ENCODE results near the gene MMP24. TPM values are rescaled to one million over a fixed set of nuclear protein-coding genes. Genes with fewer than 3 reads are reported as not detected.

MMP24 gene
- total and polyA plus RNA-seq, 2 of the 13 experiments (the other 11 are each of a cell fraction or from before 2014, with no cell fraction given): 0.29 to 0.35 TPM

DNA sequence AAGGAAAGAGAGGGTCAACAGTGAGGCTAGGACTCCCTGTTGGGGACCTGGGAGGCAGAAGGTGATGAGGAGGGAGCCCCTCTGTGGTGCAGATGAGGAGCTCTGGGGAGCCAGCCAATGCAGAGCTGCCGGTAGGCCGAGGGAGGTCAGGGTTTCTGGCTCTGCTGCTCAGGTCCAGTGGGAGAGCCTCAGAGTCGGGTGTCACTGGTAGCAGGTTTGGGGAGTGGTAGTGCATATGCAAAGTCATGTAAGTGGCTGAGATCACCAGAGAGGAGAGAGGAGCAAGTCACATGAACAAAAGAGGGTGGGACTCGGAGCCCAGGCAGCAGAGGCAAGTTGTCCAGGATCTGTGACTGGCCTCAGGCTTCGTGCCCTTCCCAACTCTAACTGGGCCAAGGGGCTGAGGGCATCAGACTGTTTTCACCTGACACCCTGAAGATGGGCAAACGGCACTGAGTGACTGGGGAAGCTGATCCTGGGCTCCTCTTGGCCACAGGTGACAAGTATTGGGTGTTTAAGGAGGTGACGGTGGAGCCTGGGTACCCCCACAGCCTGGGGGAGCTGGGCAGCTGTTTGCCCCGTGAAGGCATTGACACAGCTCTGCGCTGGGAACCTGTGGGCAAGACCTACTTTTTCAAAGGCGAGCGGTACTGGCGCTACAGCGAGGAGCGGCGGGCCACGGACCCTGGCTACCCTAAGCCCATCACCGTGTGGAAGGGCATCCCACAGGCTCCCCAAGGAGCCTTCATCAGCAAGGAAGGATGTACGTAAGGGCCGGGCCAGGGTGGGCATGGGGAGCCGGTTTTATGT lies 44.8 kb downstream of the MMP24 start:
- Histone ChIP-seq H2AFZ (ENCODE audit: low read length) (no peak overlapping the region), H3K9ac (ENCODE audit: insufficient read depth, low read depth, low read length) (no peak overlapping the region), H3K4me3 (replicated peaks in 1 of 3; ENCODE audit: insufficient read depth in 1 of 3, low read depth in 2 of 3, low read length in 3 of 3) (no peak overlapping the region), H3K4me2 (ENCODE audit: low read depth, low read length) (no peak overlapping the region), H3K4me1 (ENCODE audit: insufficient read depth, low read length) (peaks cover 10% of the 10 kb centered on the region), H3K36me3 (replicated peaks in 1 of 2; ENCODE audit: control insufficient read depth in 1 of 2, insufficient read depth in 2 of 2, low read length in 2 of 2) (peaks cover 0 to 3% of the 10 kb centered on the region in 2 experiments; a peak in 1 of 5 replicates), H3K79me2 (ENCODE audit: insufficient read depth, low read length) (no peaks in the 10 kb centered on the region), H3K27ac (ENCODE audit: extremely low read length, insufficient read depth, low read length) (no peak overlapping the region), H3K9me3 (ENCODE audit: low read length) (no peaks in the 10 kb centered on the region), H4K20me1 (ENCODE audit: insufficient read depth, low read length) (no peaks in the 10 kb centered on the region), H3K27me3 (ENCODE audit: control insufficient read depth in 1 of 2, insufficient read depth in 2 of 2, low read length in 2 of 2) (no peaks in the 10 kb centered on the region)
- DNase-seq (ENCODE audit: low spot score) (no peak), FAIRE-seq (no peak), ATAC-seq (no peak)
- ChIA-PET POLR2A (interaction anchor here (8.8 kb wide), 1 partner anchor 12 kb away, joined by 80 read pairs; the partner anchor contains the start of gene EIF6), CTCF (ENCODE audit: low intra/inter-chr PET ratio, low total read pairs) (no interaction called here)
- TF ChIP-seq REL (CRISPR knock-in tag; conservative IDR thresholded peaks at IDR 0.05) (no peak), ZNF841 (CRISPR knock-in tag; IDR thresholded peaks at IDR 0.05; ENCODE audit: borderline replicate concordance) (no peak), AGO2 (optimal IDR thresholded peaks at IDR 0.05; ENCODE audit: low read depth, low read length) (peak; percentile 29), JUNB (CRISPR knock-in tag; IDR thresholded peaks at IDR 0.05; ENCODE audit: borderline replicate concordance) (no peak), ZNF333 (CRISPR knock-in tag; IDR thresholded peaks at IDR 0.05; ENCODE audit: borderline replicate concordance) (no peak), PRPF4 (IDR thresholded peaks at IDR 0.05; ENCODE audit: low read depth, low read length, poor library complexity, severe bottlenecking) (no peak), NFE2 (CRISPR knock-in tag; IDR thresholded peaks at IDR 0.05) (no peak), EEA1 (CRISPR knock-in tag; IDR thresholded peaks at IDR 0.05; ENCODE audit: borderline replicate concordance) (0 out of 2 replicates have a peak, but pooled peaks have one; percentile 42), PHF8 (CRISPR knock-in tag; IDR thresholded peaks at IDR 0.05) (no peak), BORCS8-MEF2B (CRISPR knock-in tag; IDR thresholded peaks at IDR 0.05) (0 out of 2 replicates have a peak, but pooled peaks have one; percentile 12), ZNF816 (CRISPR knock-in tag; IDR thresholded peaks at IDR 0.05; ENCODE audit: borderline replicate concordance) (no peak)
- TF ChIP-seq, protein P1, sequence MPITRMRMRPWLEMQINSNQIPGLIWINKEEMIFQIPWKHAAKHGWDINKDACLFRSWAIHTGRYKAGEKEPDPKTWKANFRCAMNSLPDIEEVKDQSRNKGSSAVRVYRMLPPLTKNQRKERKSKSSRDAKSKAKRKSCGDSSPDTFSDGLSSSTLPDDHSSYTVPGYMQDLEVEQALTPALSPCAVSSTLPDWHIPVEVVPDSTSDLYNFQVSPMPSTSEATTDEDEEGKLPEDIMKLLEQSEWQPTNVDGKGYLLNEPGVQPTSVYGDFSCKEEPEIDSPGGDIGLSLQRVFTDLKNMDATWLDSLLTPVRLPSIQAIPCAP (CRISPR knock-in tag; IDR thresholded peaks at IDR 0.05; ENCODE audit: low read depth): no peak
- TF ChIP-seq, protein P2, sequence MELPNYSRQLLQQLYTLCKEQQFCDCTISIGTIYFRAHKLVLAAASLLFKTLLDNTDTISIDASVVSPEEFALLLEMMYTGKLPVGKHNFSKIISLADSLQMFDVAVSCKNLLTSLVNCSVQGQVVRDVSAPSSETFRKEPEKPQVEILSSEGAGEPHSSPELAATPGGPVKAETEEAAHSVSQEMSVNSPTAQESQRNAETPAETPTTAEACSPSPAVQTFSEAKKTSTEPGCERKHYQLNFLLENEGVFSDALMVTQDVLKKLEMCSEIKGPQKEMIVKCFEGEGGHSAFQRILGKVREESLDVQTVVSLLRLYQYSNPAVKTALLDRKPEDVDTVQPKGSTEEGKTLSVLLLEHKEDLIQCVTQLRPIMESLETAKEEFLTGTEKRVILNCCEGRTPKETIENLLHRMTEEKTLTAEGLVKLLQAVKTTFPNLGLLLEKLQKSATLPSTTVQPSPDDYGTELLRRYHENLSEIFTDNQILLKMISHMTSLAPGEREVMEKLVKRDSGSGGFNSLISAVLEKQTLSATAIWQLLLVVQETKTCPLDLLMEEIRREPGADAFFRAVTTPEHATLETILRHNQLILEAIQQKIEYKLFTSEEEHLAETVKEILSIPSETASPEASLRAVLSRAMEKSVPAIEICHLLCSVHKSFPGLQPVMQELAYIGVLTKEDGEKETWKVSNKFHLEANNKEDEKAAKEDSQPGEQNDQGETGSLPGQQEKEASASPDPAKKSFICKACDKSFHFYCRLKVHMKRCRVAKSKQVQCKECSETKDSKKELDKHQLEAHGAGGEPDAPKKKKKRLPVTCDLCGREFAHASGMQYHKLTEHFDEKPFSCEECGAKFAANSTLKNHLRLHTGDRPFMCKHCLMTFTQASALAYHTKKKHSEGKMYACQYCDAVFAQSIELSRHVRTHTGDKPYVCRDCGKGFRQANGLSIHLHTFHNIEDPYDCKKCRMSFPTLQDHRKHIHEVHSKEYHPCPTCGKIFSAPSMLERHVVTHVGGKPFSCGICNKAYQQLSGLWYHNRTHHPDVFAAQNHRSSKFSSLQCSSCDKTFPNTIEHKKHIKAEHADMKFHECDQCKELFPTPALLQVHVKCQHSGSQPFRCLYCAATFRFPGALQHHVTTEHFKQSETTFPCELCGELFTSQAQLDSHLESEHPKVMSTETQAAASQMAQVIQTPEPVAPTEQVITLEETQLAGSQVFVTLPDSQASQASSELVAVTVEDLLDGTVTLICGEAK (IDR thresholded peaks at IDR 0.05): no peak
- TF ChIP-seq, protein P2 (CRISPR knock-in tag; IDR thresholded peaks at IDR 0.05): no peak
- no TSS peak for BruUV-seq (replicated peaks)
- in situ Hi-C loops (cut with HindIII; ENCODE audit: extremely low pct_ligation_motif_present, low pct_unique_long_range_greater_than_20kb) (no loop called here), intact Hi-C loops (cut with micrococcal nuclease; ENCODE audit: unreplicated experiment) (no loop called here)
- 91% methylated on average over 18 of the region's 20 CpGs for WGBS (ENCODE audit: low lambda C conversion rate)

Measured in HepG2 (cell line).